Measurements from ENCODE around the gene CD300E. TPM values are rescaled to one million over a fixed set of nuclear protein-coding genes. Genes with fewer than 3 reads are reported as not detected.

The CD300E gene
- total RNA-seq, 1 experiment from 2014 or later: not detected

- H3K9me3 ChIP-seq (ENCODE audit: control insufficient read depth in 1 of 2, insufficient read depth in 1 of 2, low read depth in 1 of 2, low read length in 2 of 2): no peaks in the 10 kb centered on the region
- no peak overlapping the region for H3K27ac ChIP-seq (ENCODE audit: low read depth, low read length)
- no peaks in the 10 kb centered on the region for H3K36me3 ChIP-seq (ENCODE audit: control insufficient read depth in 1 of 2, insufficient read depth in 2 of 2, low read length in 2 of 2)
- H3K4me1 ChIP-seq (ENCODE audit: control insufficient read depth in 1 of 2, insufficient read depth in 2 of 2, low read length in 2 of 2): no peaks in the 10 kb centered on the region
- no TSS peak for BruUV-seq (replicated peaks)
- no peaks in the 10 kb centered on the region for H3K79me2 ChIP-seq (ENCODE audit: insufficient read depth, low read length)
- peaks cover 80% of the 10 kb centered on the region for H3K27me3 ChIP-seq (ENCODE audit: insufficient read depth, low read length)
- H3K9ac ChIP-seq (ENCODE audit: low read length): no peak overlapping the region
- TF ChIP-seq POLR2AphosphoS5 (IDR thresholded peaks at IDR 0.05; ENCODE audit: low read depth, low read length) (no peak), EZH2phosphoT487 (IDR thresholded peaks at IDR 0.05; ENCODE audit: borderline replicate concordance) (no peak), ATF3 (IDR thresholded peaks at IDR 0.05) (no peak), SIN3A (IDR thresholded peaks at IDR 0.05; ENCODE audit: low read depth) (no peak), ZFX (IDR thresholded peaks at IDR 0.05) (no peak), TCF7L2 (IDR thresholded peaks at IDR 0.05; ENCODE audit: borderline replicate concordance, extremely low read depth, insufficient read depth, insufficient read length) (no peak), YY1 (IDR thresholded peaks at IDR 0.05; ENCODE audit: extremely low read depth, insufficient replicate concordance, low read depth, low read length) (no peak), RAD21 (IDR thresholded peaks at IDR 0.05; ENCODE audit: low read depth) (no peak), SRF (IDR thresholded peaks at IDR 0.05; ENCODE audit: low read depth) (no peak), ZNF274 (IDR thresholded peaks at IDR 0.05; ENCODE audit: low read depth, low read length) (no peak), CEBPB (IDR thresholded peaks at IDR 0.05; ENCODE audit: low read depth) (no peak), CTCF (IDR thresholded peaks at IDR 0.05 in 2 of 3, conservative IDR thresholded peaks at IDR 0.05 in 1 of 3; ENCODE audit: borderline replicate concordance in 1 of 3, insufficient read depth in 1 of 3, low read depth in 2 of 3, low read length in 2 of 3) (no peak), EGR1 (IDR thresholded peaks at IDR 0.05; ENCODE audit: low read depth) (no peak), REST (IDR thresholded peaks at IDR 0.05; ENCODE audit: low read depth) (no peak), POLR2A (IDR thresholded peaks at IDR 0.05; ENCODE audit: borderline replicate concordance, extremely low read depth, insufficient read depth, insufficient read length) (no peak), SP1 (IDR thresholded peaks at IDR 0.05; ENCODE audit: low read depth) (no peak)
- TF ChIP-seq, protein P1, sequence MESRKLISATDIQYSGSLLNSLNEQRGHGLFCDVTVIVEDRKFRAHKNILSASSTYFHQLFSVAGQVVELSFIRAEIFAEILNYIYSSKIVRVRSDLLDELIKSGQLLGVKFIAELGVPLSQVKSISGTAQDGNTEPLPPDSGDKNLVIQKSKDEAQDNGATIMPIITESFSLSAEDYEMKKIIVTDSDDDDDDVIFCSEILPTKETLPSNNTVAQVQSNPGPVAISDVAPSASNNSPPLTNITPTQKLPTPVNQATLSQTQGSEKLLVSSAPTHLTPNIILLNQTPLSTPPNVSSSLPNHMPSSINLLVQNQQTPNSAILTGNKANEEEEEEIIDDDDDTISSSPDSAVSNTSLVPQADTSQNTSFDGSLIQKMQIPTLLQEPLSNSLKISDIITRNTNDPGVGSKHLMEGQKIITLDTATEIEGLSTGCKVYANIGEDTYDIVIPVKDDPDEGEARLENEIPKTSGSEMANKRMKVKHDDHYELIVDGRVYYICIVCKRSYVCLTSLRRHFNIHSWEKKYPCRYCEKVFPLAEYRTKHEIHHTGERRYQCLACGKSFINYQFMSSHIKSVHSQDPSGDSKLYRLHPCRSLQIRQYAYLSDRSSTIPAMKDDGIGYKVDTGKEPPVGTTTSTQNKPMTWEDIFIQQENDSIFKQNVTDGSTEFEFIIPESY (IDR thresholded peaks at IDR 0.05; ENCODE audit: extremely low read depth, insufficient replicate concordance, low read length): no peak
- DNase-seq (ENCODE audit: low read depth, low spot score): no peak
- no peaks in the 10 kb centered on the region for H3K9me2 ChIP-seq (ENCODE audit: insufficient read depth)
- H3K4me2 ChIP-seq (ENCODE audit: low read length): no peak overlapping the region
- no peaks in the 10 kb centered on the region for H4K20me1 ChIP-seq (ENCODE audit: insufficient read depth)
- RAD21 ChIA-PET (ENCODE audit: low non-redundant PET in 1 of 2, low total read pairs in 2 of 2, uncharacterized antibody in 2 of 2, unreplicated experiment in 2 of 2): no interaction called here
- ATAC-seq: no peak
- CTCF ChIA-PET: interaction anchor here (1.2 kb wide), 1 partner anchor 14 kb away, joined by 3 read pairs; no protein-coding TSS in a partner anchor
- H3K4me3 ChIP-seq (replicated peaks in 1 of 2; ENCODE audit: low read depth in 1 of 2, low read length in 2 of 2): no peak overlapping the region
- POLR2A ChIA-PET: no interaction called here
- no peak overlapping the region for H2AFZ ChIP-seq (ENCODE audit: low read depth, low read length, poor library complexity, severe bottlenecking)
- intact Hi-C loops (cut with micrococcal nuclease): no loop called here
Observed at GRCh38 chr17:74643826-74644225, 20.3 kb upstream of the CD300E start.

Measured in HCT116 (cell line).